Ammon's horn (tissue), 1 donor: Measurements from ENCODE around the gene YBX3.
A peak's percentile ranks its signal among the peaks of the same experiment; 100 is the strongest.

ENCODE experiments used
- DNase-seq: peaks from one replicate; pipeline ENCODE4 v3.0.0-alpha.2; 2016; ENCODE audit warnings: low spot score

Gene YBX3

DNA sequence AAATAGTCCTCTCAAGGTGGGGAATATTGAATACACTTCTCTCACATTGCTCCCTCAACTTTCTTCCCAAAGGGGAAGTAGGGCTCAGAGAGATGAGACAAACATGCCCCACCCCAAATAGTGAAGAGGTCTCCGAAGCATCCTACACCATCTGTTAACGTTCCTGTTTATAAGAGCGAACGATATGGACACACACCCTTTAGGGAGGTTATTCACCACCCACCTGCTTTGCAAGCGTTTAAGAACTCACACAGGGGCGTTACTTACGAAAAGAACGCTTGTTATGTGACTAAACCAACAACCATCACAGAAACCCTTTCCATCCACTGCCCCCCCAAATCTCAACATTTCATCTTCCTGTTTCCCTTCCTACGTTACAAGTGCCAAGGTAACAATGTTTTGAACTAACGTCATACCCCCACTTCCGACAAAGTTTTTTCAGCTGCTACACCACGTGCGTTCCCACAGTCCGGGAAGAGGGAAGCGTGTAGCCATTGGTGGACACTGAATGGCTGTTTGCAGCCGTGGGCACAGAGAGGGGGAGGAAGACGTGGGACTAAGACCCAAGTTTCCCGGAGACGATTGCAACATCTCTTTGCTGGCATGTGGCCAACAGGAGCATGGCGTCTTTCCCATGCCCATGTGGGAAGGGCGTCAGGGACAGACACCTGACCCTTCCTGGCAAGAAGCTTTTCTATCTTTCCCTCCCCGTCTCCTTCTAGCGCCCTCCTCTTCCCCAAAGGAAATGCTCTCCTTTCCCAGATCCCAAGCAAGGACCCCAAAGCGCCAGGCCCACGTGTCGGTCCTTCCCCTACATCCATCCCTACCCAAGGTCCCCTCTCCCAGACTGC lies 1.2 kb downstream of the YBX3 start:
- DNase-seq: peak; percentile 77

GRCh38 chr12:10720974-10721650 lies 2.0 kb downstream of the YBX3 start:
- no peak for DNase-seq

DNA sequence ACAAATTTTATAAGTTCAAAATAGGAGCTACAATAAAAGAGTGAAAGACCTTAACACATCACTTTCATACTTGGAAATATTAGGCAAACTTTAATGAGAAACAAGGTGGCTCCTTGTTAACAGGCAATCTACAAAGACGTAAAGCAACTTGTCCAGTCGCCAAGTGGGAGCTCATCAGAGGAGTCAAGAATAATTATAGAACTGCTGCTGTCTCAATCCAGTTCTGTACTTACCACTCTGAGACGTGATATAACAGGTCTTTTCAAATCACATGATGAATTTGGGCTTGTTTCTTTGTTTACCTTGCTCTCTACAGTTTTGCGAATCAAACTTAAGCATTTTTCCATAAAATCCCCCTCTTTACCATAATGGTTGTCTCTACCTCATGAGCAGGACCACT lies 3.6 kb downstream of the YBX3 start:
- DNase-seq: no peak

- no peak for DNase-seq
Measured at GRCh38 chr12:10718279-10718821, 4.8 kb downstream of the YBX3 start.

DNA sequence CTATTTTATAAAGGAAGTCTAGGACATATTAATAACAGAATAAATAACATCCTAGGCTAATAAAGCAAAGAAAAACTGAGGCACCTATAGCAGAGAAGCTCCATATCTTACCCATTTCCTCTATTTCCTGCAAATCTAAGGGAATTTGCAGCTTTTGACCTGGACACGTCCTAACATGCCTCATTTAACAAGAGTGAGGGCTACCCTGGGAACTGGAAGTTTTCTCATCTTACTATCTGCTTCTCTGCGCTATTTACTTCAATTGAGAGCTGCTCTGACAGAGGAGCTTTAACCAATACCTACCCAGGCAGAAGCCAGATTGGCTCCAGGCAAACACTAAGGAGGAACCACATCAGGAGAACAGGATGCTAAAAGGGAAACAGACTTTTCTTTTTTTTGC lies 5.7 kb downstream of the YBX3 start:
- DNase-seq: no peak

GRCh38 chr12:10716704-10717315 lies 6.3 kb downstream of the YBX3 start:
- peak; percentile 29 for DNase-seq

GRCh38 chr12:10716277-10716676 lies 6.8 kb downstream of the YBX3 start:
- DNase-seq: no peak

DNA sequence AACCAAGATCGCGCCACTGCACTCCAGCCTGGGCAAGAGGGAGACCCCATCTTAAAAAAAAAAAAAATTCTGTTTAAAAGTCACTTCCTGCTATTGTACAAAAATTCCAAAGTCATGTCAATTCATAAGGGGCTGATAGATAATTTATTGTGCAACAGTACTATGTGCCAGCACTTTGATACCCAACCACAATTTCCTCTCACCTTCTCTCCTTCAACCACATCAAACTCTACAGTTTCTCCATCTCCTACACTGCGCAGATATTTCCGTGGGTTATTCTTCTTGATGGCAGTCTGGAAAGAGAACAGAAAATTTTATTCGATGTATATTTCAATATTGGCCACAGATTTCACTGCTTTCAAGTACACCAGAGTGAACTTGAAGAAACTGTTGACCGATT lies 7.6 kb downstream of the YBX3 start:
- no peak for DNase-seq

DNA sequence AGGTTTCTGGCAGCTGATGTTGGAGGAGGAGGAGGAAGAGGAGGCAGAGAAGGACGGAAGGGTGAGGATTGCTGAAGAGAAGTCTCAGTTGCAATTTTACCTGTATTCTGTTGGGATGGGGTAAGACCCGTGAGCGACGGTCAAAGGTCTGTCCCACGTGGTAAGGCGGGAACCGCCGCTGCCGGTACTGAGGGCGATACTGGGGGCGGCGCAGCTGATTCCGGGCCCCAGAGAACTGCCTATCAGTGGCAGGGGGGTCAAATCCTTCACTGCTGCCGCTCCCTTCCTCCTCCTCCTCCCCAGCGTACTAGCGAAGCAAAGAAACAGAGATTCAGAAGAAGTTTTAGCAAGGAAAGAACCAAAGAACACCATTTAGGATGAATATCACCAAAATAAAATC lies 13.3 kb downstream of the YBX3 start:
- DNase-seq: no peak

- no peak for DNase-seq
Measured at GRCh38 chr12:10708862-10709261, 14.3 kb downstream of the YBX3 start.

DNA sequence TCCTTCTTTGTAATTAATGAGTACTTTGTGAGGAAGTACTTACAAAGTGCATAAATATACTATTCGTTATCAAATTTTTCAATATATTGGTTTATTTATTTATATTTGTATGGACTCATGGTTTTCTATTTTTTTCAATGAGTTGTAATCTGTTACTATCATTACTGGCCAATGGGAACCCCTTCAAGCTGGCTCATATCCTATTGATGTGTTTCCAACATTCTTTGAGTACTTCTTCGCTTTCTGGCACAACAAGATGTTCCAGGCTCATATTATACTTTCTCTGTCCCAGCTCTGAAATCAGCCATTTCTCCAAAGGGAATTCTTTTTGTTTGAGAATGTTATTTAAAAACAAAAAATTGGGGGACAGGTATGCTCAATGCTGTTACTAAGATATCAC lies 17.5 kb downstream of the YBX3 start:
- DNase-seq: no peak

- no peak for DNase-seq
Measured at GRCh38 chr12:10701843-10702242, 21.3 kb downstream of the YBX3 start.

DNA sequence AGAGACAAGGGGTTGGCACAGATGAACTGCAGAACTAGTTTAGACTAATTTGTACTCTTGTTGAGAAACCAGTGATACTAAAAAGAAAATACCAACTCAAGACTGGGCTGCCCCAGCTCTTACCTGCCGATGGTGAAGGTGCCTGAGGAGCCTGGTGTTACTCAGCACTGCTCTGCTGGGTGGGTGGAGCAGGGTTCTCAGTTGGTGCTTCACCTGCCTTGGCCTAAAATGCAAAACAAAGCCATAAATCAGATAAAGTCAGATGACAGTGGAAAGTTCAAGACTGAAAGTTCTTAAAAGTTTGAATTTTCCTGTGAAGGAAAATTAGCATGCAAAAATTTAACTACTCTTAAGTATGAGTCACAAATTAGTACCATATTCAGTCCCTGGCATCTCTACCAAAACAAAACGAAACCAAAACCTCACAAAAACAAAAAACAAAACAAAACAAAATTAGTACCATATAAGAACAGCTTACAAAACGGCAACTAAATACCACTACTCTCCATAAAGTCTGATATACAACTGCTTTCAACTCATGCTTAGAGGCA lies 21.9 kb downstream of the YBX3 start:
- no peak for DNase-seq

DNA sequence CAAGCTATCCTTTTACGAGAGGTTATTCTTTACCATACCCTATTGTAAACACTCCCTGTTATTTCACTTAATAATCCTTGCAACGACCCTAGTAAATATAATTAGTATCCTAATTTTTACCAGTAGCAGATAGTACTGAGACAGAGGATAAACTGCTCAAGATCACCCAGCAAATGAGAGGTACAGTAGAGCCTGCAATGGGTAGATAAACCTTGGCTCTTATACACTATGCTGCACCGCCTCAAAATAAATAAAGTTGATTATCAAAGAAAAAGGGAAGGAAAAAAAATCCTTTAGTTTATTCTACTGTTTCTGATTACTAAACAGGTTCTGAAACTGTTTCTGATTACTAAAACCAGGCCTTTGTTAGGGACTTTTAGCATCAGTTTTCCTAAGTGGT lies 22.5 kb downstream of the YBX3 start:
- DNase-seq: no peak

DNA sequence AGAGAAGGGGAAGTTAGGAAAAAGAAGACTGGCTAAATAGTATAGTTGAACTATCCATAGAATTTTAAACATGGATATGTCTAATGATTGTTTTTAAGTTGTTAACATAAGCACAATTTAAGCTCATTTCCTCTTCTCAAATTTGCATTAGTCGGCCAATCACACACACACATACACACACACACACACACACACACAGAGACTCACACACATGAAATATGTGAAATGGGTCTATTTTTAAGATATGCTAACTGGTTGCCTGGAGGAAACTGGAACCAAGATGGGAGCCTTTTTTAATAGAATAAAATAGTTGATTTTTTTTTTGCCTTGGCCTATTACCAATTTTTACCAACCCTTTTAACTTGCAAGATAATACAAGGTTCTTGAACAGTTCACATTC lies 25.3 kb downstream of the YBX3 start:
- no peak for DNase-seq

GRCh38 chr12:10697156-10697555 lies 26.0 kb downstream of the YBX3 start:
- no peak for DNase-seq

GRCh38 chr12:10690906-10691305 lies 32.2 kb downstream of the YBX3 start:
- no peak for DNase-seq

DNA sequence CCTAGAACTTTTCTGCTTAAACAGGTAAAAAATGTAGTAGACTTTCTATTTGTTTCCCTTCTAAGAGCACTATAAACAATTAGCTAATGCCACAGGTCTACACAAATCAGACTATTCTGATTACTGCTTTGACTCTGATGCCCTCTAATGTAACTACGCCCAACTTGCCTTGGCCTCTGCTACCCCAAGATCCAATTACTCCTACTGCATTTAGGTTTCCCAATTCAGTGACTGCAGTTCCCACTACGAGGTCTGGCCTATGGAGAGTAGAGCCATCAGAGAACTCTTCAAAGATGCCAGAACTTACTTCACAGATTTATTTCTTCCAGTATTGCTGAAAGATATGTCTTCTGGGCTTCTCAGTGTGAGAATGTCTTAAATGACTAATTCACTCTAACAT lies 34.0 kb downstream of the YBX3 start:
- no peak for DNase-seq

- DNase-seq: no peak
Measured at GRCh38 chr12:10688042-10688441, 35.1 kb downstream of the YBX3 start.

DNA sequence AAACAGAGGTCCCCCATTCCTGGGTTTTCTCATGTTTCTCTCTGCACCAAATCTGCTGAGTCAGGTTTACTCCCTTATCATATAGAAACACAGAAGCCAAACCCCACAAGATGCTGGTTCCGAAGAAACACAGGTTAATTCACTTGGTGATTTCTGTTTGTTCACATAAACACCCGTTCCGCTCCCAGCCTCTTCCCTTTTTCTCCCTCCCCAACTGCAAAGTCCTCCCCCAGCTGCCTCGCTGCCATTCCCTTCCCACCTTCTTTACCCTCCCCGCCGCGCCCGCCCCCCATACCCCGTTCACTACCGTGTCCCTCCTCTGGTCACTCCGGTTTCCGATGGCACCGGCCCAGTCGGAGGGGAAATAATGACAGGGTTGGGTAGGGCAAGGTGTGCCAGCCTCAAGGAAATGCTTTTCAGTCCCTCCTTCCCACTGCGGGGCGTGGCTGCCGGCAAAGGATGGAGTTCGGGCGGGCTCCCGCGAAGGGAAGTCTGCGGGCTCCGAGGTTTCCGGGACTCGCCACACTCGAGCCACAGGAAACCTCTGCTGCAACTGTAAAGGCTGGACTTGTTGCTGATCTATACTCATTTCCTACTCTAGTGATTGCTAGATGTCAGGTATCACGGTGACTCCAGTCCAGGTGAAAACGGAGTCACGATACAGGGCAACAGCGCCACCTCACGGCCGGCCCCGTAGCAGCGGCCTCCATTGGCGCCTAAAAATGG lies 49.3 kb downstream of the YBX3 start, which contains the start of gene STYK1:
TSS of gene STYK1 (minus strand) at position 394 of the 726 bp plus-strand sequence. CDS start 39,434 bp downstream, outside the sequence.
- DNase-seq: peak; percentile 48

- DNase-seq: no peak
Measured at GRCh38 chr12:10672231-10672868, 50.8 kb downstream of the YBX3 start.
